ENCODE data around the gene EPHB3.

DNA sequence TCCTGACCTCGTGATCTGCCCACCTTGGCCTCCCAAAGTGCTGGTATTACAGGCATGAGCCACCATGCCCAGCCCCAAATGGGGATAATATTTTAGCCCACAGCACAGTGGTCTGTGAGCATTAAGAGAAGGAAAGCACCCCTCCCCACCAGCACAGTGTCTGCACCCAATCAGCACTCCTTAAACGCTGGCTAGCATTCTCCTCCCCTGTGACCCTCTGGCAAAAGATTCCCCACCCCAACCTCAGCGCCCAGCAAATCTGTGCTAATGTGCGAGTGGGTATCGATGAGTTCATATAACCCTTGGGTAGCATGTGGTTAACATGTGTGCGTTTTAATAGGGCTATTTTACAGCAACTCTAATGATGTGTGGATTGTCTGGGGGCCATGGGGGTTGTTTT is 18.3 kb upstream of the EPHB3 start:
- no peak for TF ChIP-seq POLR2A (IDR thresholded peaks at IDR 0.05; ENCODE audit: low read depth, low read length)
- no peak for TF ChIP-seq ATF3 (IDR thresholded peaks at IDR 0.05; ENCODE audit: borderline replicate concordance, extremely low read depth, low read depth, low read length)

All from GM12878 (cell line).